ENCODE data around the gene PLAU. TPM values are rescaled to one million over a fixed set of nuclear protein-coding genes. Genes with fewer than 3 reads are reported as not detected.

The PLAU gene
- total and polyA plus RNA-seq, 9 of the 15 experiments (the other 6 are each of a cell fraction or from before 2014, with no cell fraction given): 2.1 to 16.9 (median 3.3) TPM

- peaks cover 17 to 22% of the 10 kb centered on the region in 2 experiments for H3K4me1 ChIP-seq (replicated peaks in 1 of 2; ENCODE audit: control insufficient read depth in 2 of 2, insufficient read depth in 2 of 2, low read length in 2 of 2)
- H3K79me2 ChIP-seq (ENCODE audit: control insufficient read depth, insufficient read depth, low read length): no peaks in the 10 kb centered on the region
- H3K9me3 ChIP-seq (replicated peaks; ENCODE audit: control insufficient read depth, insufficient read depth, low read depth, low read length): no peaks in the 10 kb centered on the region
- ChIA-PET CTCF (ENCODE audit: low intra/inter-chr PET ratio) (interaction anchor here (1.1 to 4.9 kb wide), 6 partner anchors 39 to 347 kb away, joined by 4 to 39 read pairs (median 12); no protein-coding TSS in a partner anchor), POLR2A (interaction anchor here (0.5 to 3.2 kb wide), 6 partner anchors 12 to 438 kb away, joined by 3 to 12 read pairs (median 4); no protein-coding TSS in a partner anchor)
- H3K36me3 ChIP-seq (ENCODE audit: control insufficient read depth, insufficient read depth, low read length): no peaks in the 10 kb centered on the region
- DNase-seq (ENCODE audit: extremely low read depth in 1 of 4, low spot score in 3 of 4) (no peak), ATAC-seq (no peak), FAIRE-seq (no peak)
- in situ Hi-C loops (cut with MboI): loop anchor here (5.0 to 10.0 kb wide), 3 partner anchors 47 to 347 kb away; no protein-coding TSS in a partner anchor
- TF ChIP-seq CCNT2 (IDR thresholded peaks at IDR 0.05; ENCODE audit: borderline replicate concordance, extremely low read depth, insufficient read length, low read depth, low read length): peak; percentile 5
- TF ChIP-seq NFIC (IDR thresholded peaks at IDR 0.05): peak; percentile 73
- TF ChIP-seq ZNF41 (CRISPR knock-in tag; conservative IDR thresholded peaks at IDR 0.05): no peak
- TF ChIP-seq SP2 (IDR thresholded peaks at IDR 0.05; ENCODE audit: extremely low read depth, low read depth, low read length, poor library complexity, severe bottlenecking): no peak
- TF ChIP-seq ZKSCAN1 (IDR thresholded peaks at IDR 0.05; ENCODE audit: low read depth, low read length): no peak
- 0 out of 4 replicates have a peak, but pooled peaks of 1 of the 2 experiments have one; percentile 1 for TF ChIP-seq RAD21 (CRISPR knock-in tag; conservative IDR thresholded peaks at IDR 0.05 in 1 of 2, IDR thresholded peaks at IDR 0.05 in 1 of 2)
- peak; percentile 54; the same call in 1 of the 2 replicates for TF ChIP-seq TFAP4 (CRISPR knock-in tag; IDR thresholded peaks at IDR 0.05; ENCODE audit: borderline replicate concordance)
- TF ChIP-seq ZBTB7A (IDR thresholded peaks at IDR 0.05; ENCODE audit: borderline replicate concordance, control insufficient read depth, low read depth, low read length): 0 out of 2 replicates have a peak, but pooled peaks have one; percentile 12
- no peak overlapping the region for H3K27ac ChIP-seq (ENCODE audit: extremely low read depth, low read depth, low read length)
- H3K27me3 ChIP-seq (ENCODE audit: control insufficient read depth in 2 of 2, insufficient read depth in 2 of 2, low read length in 2 of 2): no peaks in the 10 kb centered on the region
- H3K9ac ChIP-seq (ENCODE audit: insufficient read depth in 1 of 2, low read depth in 2 of 2, low read length in 2 of 2): peak overlapping the region in 1 of 2 experiments; percentile 23; a peak in 2 of 4 replicates
- WGBS (ENCODE audit: insufficient coverage, low coverage, missing lambda C conversion rate): 64% methylated on average over 12 of the region's 12 CpGs
- H4K20me1 ChIP-seq (replicated peaks; ENCODE audit: control insufficient read depth, insufficient read depth, low read length): no peaks in the 10 kb centered on the region
- intact Hi-C loops (cut with micrococcal nuclease): loop anchor here (2.0 to 5.0 kb wide), 2 partner anchors 215 to 350 kb away; no protein-coding TSS in a partner anchor
- no peak overlapping the region; the same call in 1 of the 2 replicates for H3K4me2 ChIP-seq (ENCODE audit: insufficient read depth, low read length)
- H3K4me3 ChIP-seq: no peak overlapping the region
- H3K9me1 ChIP-seq (ENCODE audit: control insufficient read depth, insufficient read depth, low read length): no peaks in the 10 kb centered on the region
- H2AFZ ChIP-seq (ENCODE audit: low read depth, low read length): peak overlapping the region; percentile 11; the same call in 1 of the 2 replicates
- no TSS peak for BruUV-seq (replicated peaks)
Measured at GRCh38 chr10:73887294-73888039, 23.5 kb upstream of the PLAU start.

Measured in K562 (cell line).